Thyroid gland (tissue), 4 donors: ENCODE data around the gene ADAMTS16. TPM values are rescaled to one million over a fixed set of nuclear protein-coding genes. Genes with fewer than 3 reads are reported as not detected.

Experiments
- DNase-seq, 2 donors: peaks; one replicate each; pipeline ENCODE4 v3.0.0-alpha.2; 2019
- H3K27ac ChIP-seq, 3 donors: fragments of 200-600 bp; sonication (generic); 1 replicate in 2 of 3; 2 replicates in 1 of 3; pipeline ENCODE4 v1.5.1; 2016 to 2019; ENCODE audit warnings: mild to moderate bottlenecking in 1 of 3, moderate library complexity in 1 of 3
- H3K27me3 ChIP-seq: fragments of 200-600 bp; sonication (generic); one replicate; pipeline ENCODE4 v1.5.1; 2019
- H3K36me3 ChIP-seq, 2 donors: fragments of 200-600 bp; sonication (generic); one replicate each; pipeline ENCODE4 v1.5.1; 2016 to 2019
- H3K4me1 ChIP-seq, 2 donors: fragments of 200-600 bp; sonication (generic); one replicate each; pipeline ENCODE4 v1.5.1; 2017 to 2019
- H3K4me3 ChIP-seq, 3 donors: fragments of 200-600 bp; sonication (generic); replicated peaks in 1 of 3; 1 replicate in 2 of 3; 2 replicates in 1 of 3; pipeline ENCODE4 v1.5.1; 2016; ENCODE audit warnings: mild to moderate bottlenecking in 1 of 3
- H3K9me3 ChIP-seq: fragments of 200-600 bp; sonication (generic); one replicate; pipeline ENCODE4 v1.5.1; 2017
- POLR2A ChIP-seq, 2 donors: fragments of 450-650 bp; IDR thresholded peaks; one replicate each; pipeline ENCODE4 v1.6.1; 2017; ENCODE audit warnings: antibody characterized with exemption in 2 of 2, mild to moderate bottlenecking in 2 of 2, moderate library complexity in 1 of 2
- WGBS, 2 donors: methylation state at CpG; one replicate each; pipeline ENCODE4 v1.1.5; 2017; 5-methylcytosine and 5-hydroxymethylcytosine counted together
- intact Hi-C: fragments of 100-400 bp; cut with DNase I; formaldehyde crosslinking; loops from one replicate; pipeline ENCODE4 v1.15.1; 2023
- total RNA-seq, 4 donors: library from RNA; depleted of rRNA; stranded (reverse); fragments of >200 nt; gene quantifications; one replicate each; pipeline ENCODE4 v1.2.3, GENCODE V29; 2016
- TF ChIP-seq, protein P1 (sequence below), 6 experiments: fragments of 200-600 bp in 3 of 6; fragments of 450-650 bp in 3 of 6; sonication (generic) in 3 of 6; IDR thresholded peaks; one replicate each; pipeline ENCODE4 v1.5.1; 2016 to 2019; ENCODE audit warnings: antibody characterized with exemption in 6 of 6, mild to moderate bottlenecking in 2 of 6, inconsistent platforms in 1 of 6, moderate library complexity in 1 of 6

Gene ADAMTS16
- total RNA-seq, 4 donors from 2014 or later = 0.11 to 1.0 (median 0.16) TPM

DNA sequence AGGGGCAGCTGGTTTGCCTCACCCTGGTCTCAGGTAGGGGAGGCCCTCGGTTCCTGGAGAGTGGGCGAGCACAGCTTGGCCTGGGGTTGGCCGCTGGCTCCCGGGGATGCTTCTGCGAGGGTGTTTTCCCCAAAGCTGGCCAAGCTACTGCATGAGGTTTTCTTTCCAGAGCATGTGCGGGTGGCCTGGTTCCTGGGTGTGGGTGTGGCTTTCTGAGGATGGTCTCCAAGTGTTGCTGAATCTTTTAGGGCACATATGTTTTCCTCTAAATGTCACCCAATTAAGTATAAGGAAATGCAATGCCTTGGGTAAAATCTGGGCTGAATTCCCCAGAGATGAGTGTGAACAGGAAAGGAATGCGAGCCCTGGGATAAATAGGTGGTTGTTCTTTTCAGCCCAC is 166.6 kb downstream of the ADAMTS16 start:
- Histone ChIP-seq H3K27ac (no peak overlapping the region), H3K4me3 (no peak overlapping the region), H3K4me1 (no peaks in the 10 kb centered on the region), H3K36me3 (no peaks in the 10 kb centered on the region), H3K9me3 (no peaks in the 10 kb centered on the region), H3K27me3 (no peaks in the 10 kb centered on the region)
- no peak for TF ChIP-seq POLR2A (IDR thresholded peaks at IDR 0.05)
- TF ChIP-seq, protein P1, sequence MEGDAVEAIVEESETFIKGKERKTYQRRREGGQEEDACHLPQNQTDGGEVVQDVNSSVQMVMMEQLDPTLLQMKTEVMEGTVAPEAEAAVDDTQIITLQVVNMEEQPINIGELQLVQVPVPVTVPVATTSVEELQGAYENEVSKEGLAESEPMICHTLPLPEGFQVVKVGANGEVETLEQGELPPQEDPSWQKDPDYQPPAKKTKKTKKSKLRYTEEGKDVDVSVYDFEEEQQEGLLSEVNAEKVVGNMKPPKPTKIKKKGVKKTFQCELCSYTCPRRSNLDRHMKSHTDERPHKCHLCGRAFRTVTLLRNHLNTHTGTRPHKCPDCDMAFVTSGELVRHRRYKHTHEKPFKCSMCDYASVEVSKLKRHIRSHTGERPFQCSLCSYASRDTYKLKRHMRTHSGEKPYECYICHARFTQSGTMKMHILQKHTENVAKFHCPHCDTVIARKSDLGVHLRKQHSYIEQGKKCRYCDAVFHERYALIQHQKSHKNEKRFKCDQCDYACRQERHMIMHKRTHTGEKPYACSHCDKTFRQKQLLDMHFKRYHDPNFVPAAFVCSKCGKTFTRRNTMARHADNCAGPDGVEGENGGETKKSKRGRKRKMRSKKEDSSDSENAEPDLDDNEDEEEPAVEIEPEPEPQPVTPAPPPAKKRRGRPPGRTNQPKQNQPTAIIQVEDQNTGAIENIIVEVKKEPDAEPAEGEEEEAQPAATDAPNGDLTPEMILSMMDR (IDR thresholded peaks at IDR 0.05) = no peak
- no peak for DNase-seq
- intact Hi-C loops = no loop called here
- 75 to 82% methylated on average over 7 of the region's 7 CpGs for WGBS, 2 donors

DNA sequence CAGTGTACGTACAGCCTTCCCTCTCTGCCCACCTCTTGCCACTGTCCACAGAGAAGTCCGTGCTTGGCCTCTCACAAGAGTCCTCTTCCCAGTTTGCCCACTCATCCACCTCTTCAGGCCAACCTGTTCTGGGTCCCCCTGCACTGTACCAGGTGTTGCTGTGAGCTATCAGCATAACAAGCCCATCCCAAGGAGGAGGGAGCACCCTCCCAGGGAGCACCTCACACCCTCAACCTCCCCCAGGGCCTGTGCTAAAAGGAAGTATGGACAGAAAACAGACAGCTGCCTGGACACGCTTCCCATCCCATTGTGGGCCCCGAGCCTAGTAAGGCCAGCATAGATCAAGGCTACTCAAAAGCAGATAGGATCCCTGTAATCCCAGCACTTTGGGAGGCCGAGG is 168.2 kb downstream of the ADAMTS16 start:
- no peak for DNase-seq
- Histone ChIP-seq H3K4me1 (no peaks in the 10 kb centered on the region), H3K27me3 (no peaks in the 10 kb centered on the region), H3K36me3 (no peaks in the 10 kb centered on the region), H3K9me3 (no peaks in the 10 kb centered on the region), H3K4me3 (no peak overlapping the region), H3K27ac (no peak overlapping the region)
- no peak for TF ChIP-seq POLR2A (IDR thresholded peaks at IDR 0.05)
- TF ChIP-seq, protein P1 (IDR thresholded peaks at IDR 0.05) = no peak
- WGBS, 2 donors = 83 to 89% methylated on average over 5 of the region's 5 CpGs
- intact Hi-C loops = no loop called here

DNA sequence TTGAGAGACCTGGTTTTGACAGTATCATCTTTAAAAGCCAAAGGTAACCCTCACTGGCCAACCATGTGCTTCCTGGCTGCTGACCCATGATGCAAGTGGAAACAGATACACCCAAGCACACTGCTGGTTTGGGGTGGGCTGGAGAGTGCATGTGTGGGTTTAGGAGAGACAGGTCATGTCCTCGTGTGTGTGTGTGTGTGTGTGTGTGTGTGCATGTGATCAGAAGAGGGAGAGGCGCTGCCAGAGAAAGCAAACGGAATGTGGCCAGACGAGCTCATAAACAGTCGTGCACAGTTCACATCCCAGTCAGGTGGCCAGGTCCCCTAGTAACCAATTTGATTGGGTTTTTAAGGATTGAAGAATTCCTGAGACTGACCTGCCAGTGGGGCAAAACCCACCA is 169.5 kb downstream of the ADAMTS16 start:
- Histone ChIP-seq H3K27me3 (no peaks in the 10 kb centered on the region), H3K27ac (no peak overlapping the region), H3K36me3 (no peaks in the 10 kb centered on the region), H3K4me1 (no peaks in the 10 kb centered on the region), H3K9me3 (no peaks in the 10 kb centered on the region), H3K4me3 (no peak overlapping the region)
- no peak for DNase-seq
- 59 to 73% methylated on average over 5 of the region's 5 CpGs for WGBS, 2 donors
- TF ChIP-seq POLR2A (IDR thresholded peaks at IDR 0.05) = no peak
- TF ChIP-seq, protein P1 (IDR thresholded peaks at IDR 0.05) = no peak
- intact Hi-C loops = no loop called here

DNA sequence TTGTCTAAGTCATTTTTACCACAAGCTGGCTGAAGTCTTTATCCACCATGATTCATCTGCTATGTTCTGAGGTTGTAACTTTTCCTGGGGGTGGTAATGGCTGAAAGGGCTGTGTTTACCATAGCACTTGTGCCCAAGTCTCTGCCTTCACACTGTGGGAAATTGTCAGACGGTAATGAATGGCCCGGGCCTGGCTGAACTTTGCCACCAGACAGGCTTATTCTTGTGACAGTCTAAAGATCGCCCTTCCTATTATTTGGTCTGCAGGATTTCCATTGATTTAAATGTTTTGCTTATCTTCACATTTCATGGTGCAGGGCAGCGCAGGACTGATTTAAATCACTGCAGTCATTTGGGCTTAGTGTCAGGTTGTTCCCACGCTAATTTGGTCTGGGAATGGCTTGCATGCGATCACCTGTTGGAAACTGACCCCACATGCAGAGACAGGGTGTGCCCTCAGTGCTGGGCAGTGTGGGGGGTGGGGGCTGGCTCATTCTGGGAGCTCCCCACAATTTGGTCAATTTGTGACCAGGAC is 173.0 kb downstream of the ADAMTS16 start:
- DNase-seq = no peak
- H3K27me3 ChIP-seq = no peaks in the 10 kb centered on the region
- no peak overlapping the region for H3K4me3 ChIP-seq
- 82 to 91% methylated on average over 6 of the region's 6 CpGs for WGBS, 2 donors
- no peak for TF ChIP-seq POLR2A (IDR thresholded peaks at IDR 0.05)
- TF ChIP-seq, protein P1 (IDR thresholded peaks at IDR 0.05) = no peak
- intact Hi-C loops = no loop called here
- no peaks in the 10 kb centered on the region for H3K9me3 ChIP-seq
- no peaks in the 10 kb centered on the region for H3K36me3 ChIP-seq
- H3K27ac ChIP-seq = no peak overlapping the region
- H3K4me1 ChIP-seq = no peaks in the 10 kb centered on the region

DNA sequence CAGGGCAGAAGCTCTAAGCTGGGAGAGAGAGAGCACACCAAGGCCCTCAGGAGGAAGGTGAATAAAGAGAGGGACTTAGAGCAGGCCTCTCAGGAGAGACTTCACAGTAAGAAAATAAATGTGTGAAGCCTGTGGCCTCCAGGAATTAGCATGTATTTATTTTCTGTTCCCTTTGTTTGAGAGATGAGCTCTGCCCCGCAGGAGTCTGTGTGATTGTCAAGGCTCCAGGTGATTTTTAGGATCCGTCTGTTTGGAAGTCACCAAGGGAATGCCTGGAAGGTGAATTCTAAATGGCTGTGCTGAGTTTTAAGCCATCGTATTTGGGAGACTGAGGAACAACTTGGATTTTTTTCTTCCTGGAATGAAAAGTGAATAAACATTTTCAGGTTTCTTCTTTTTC is 174.0 kb downstream of the ADAMTS16 start:
- Histone ChIP-seq H3K4me3 (no peak overlapping the region), H3K9me3 (no peaks in the 10 kb centered on the region), H3K27me3 (no peaks in the 10 kb centered on the region), H3K27ac (no peak overlapping the region), H3K36me3 (no peaks in the 10 kb centered on the region), H3K4me1 (no peaks in the 10 kb centered on the region)
- TF ChIP-seq, protein P1 (IDR thresholded peaks at IDR 0.05) = no peak
- TF ChIP-seq POLR2A (IDR thresholded peaks at IDR 0.05) = no peak
- intact Hi-C loops = no loop called here
- WGBS, 2 donors = 85 to 91% methylated on average over 3 of the region's 3 CpGs
- DNase-seq = no peak
